Measurements from ENCODE around the gene EFCAB14.
"Not testable (repeated sequence)": the region's sequence is repeated elsewhere in the genome, so short reads cannot be mapped to it uniquely, and the experiment has no call there.

The EFCAB14 gene

GRCh38 chr1:46681333-46682034 lies 37.4 kb downstream of the EFCAB14 start:
- no peak overlapping the region for H3K4me3 Mint-ChIP-seq
- peaks cover 86% of the 10 kb centered on the region for H3K36me3 Mint-ChIP-seq (ENCODE audit: low read depth)
- peaks cover 19% of the 10 kb centered on the region for H3K4me1 Mint-ChIP-seq (ENCODE audit: low read depth)
- no peak overlapping the region for H3K27ac Mint-ChIP-seq
- H3K9me3 Mint-ChIP-seq: no peaks in the 10 kb centered on the region
- no peaks in the 10 kb centered on the region for H3K27me3 Mint-ChIP-seq

- Mint-ChIP-seq H3K4me1 (ENCODE audit: low read depth) (peaks cover 29% of the 10 kb centered on the region), H3K36me3 (ENCODE audit: low read depth) (peaks cover 87% of the 10 kb centered on the region), H3K27me3 (no peaks in the 10 kb centered on the region), H3K27ac (peak overlapping the region; percentile 26), H3K4me3 (no peak overlapping the region), H3K9me3 (no peaks in the 10 kb centered on the region)
Observed at GRCh38 chr1:46679789-46680573, 38.9 kb downstream of the EFCAB14 start.

GRCh38 chr1:46677339-46677738 lies 41.6 kb downstream of the EFCAB14 start:
- Mint-ChIP-seq H3K27ac (peak overlapping the region; percentile 90), H3K9me3 (no peaks in the 10 kb centered on the region), H3K27me3 (no peaks in the 10 kb centered on the region), H3K36me3 (ENCODE audit: low read depth) (peaks cover 67% of the 10 kb centered on the region), H3K4me1 (ENCODE audit: low read depth) (peaks cover 38% of the 10 kb centered on the region), H3K4me3 (no peak overlapping the region)

- peaks cover 38% of the 10 kb centered on the region for H3K4me1 Mint-ChIP-seq (ENCODE audit: low read depth)
- H3K4me3 Mint-ChIP-seq: no peak overlapping the region
- H3K36me3 Mint-ChIP-seq (ENCODE audit: low read depth): peaks cover 59% of the 10 kb centered on the region
- no peaks in the 10 kb centered on the region for H3K27me3 Mint-ChIP-seq
- peak overlapping the region; percentile 90 for H3K27ac Mint-ChIP-seq
- H3K9me3 Mint-ChIP-seq: no peaks in the 10 kb centered on the region
Observed at GRCh38 chr1:46676531-46676930, 42.4 kb downstream of the EFCAB14 start.

GRCh38 chr1:46675549-46676314 lies 43.2 kb downstream of the EFCAB14 start:
- Mint-ChIP-seq H3K36me3 (ENCODE audit: low read depth) (peaks cover 51% of the 10 kb centered on the region), H3K27me3 (no peaks in the 10 kb centered on the region), H3K4me3 (peak overlapping the region; percentile 9), H3K27ac (peak overlapping the region; percentile 90), H3K9me3 (no peaks in the 10 kb centered on the region), H3K4me1 (ENCODE audit: low read depth) (peaks cover 38% of the 10 kb centered on the region)

- H3K36me3 Mint-ChIP-seq (ENCODE audit: low read depth): peaks cover 37% of the 10 kb centered on the region
- H3K27me3 Mint-ChIP-seq: no peaks in the 10 kb centered on the region
- peaks cover 38% of the 10 kb centered on the region for H3K4me1 Mint-ChIP-seq (ENCODE audit: low read depth)
- no peaks in the 10 kb centered on the region for H3K9me3 Mint-ChIP-seq
- peak overlapping the region; percentile 50 for H3K27ac Mint-ChIP-seq
- H3K4me3 Mint-ChIP-seq: no peak overlapping the region
Observed at GRCh38 chr1:46673749-46674182, 45.1 kb downstream of the EFCAB14 start.

GRCh38 chr1:46672696-46673095 lies 46.2 kb downstream of the EFCAB14 start:
- H3K4me1 Mint-ChIP-seq (ENCODE audit: low read depth): peaks cover 38% of the 10 kb centered on the region
- peaks cover 27% of the 10 kb centered on the region for H3K36me3 Mint-ChIP-seq (ENCODE audit: low read depth)
- H3K27me3 Mint-ChIP-seq: no peaks in the 10 kb centered on the region
- H3K4me3 Mint-ChIP-seq: no peak overlapping the region
- H3K27ac Mint-ChIP-seq: no peak overlapping the region
- no peaks in the 10 kb centered on the region for H3K9me3 Mint-ChIP-seq

GRCh38 chr1:46671554-46671953 lies 47.4 kb downstream of the EFCAB14 start, which contains the start of gene TEX38:
TSS of gene TEX38 (plus strand) at chr1:46671854. CDS start at chr1:46671935, 81 bp downstream.
- H3K9me3 Mint-ChIP-seq: no peaks in the 10 kb centered on the region
- no peak within 1 kb of the TSS for H3K4me3 Mint-ChIP-seq
- no peak within 1 kb of the TSS for H3K27ac Mint-ChIP-seq

GRCh38 chr1:46670134-46670533 lies 48.8 kb downstream of the EFCAB14 start:
- Mint-ChIP-seq H3K36me3 (ENCODE audit: low read depth) (peaks cover 3% of the 10 kb centered on the region), H3K9me3 (no peaks in the 10 kb centered on the region), H3K4me3 (no peak overlapping the region), H3K4me1 (ENCODE audit: low read depth) (peaks cover 32% of the 10 kb centered on the region), H3K27ac (no peak overlapping the region), H3K27me3 (no peaks in the 10 kb centered on the region)

More at GRCh38 chr1:46671554-46671953, 47.4 kb downstream of the EFCAB14 start, which contains the start of gene TEX38:
- no peaks in the 10 kb centered on the region for H3K27me3 Mint-ChIP-seq
- H3K4me1 Mint-ChIP-seq (ENCODE audit: low read depth): peaks cover 41% of the 10 kb centered on the region
- H3K36me3 Mint-ChIP-seq (ENCODE audit: low read depth): peaks cover 17% of the 10 kb centered on the region

GRCh38 chr1:46667782-46668760 lies 50.8 kb downstream of the EFCAB14 start, which contains the start of gene ATPAF1:
TSS of gene ATPAF1 (minus strand) at chr1:46668364. CDS start at chr1:46668322, 42 bp downstream.
- H3K27ac Mint-ChIP-seq: peak within 1 kb of the TSS; percentile 15
- H3K27me3 Mint-ChIP-seq: no peaks in the 10 kb centered on the region
- peaks cover 16% of the 10 kb centered on the region for H3K4me1 Mint-ChIP-seq (ENCODE audit: low read depth)
- H3K4me3 Mint-ChIP-seq: peak within 1 kb of the TSS; percentile 84
- peaks cover 16% of the 10 kb centered on the region for H3K36me3 Mint-ChIP-seq (ENCODE audit: low read depth)
- H3K9me3 Mint-ChIP-seq: no peaks in the 10 kb centered on the region

GRCh38 chr1:46665983-46666382 lies 52.9 kb downstream of the EFCAB14 start:
- Mint-ChIP-seq H3K9me3 (no peaks in the 10 kb centered on the region), H3K4me3 (no peak overlapping the region), H3K36me3 (ENCODE audit: low read depth) (peaks cover 20% of the 10 kb centered on the region), H3K27ac (no peak overlapping the region), H3K4me1 (ENCODE audit: low read depth) (peaks cover 16% of the 10 kb centered on the region), H3K27me3 (no peaks in the 10 kb centered on the region)

GRCh38 chr1:46662919-46663318 lies 56.0 kb downstream of the EFCAB14 start:
- peaks cover 21% of the 10 kb centered on the region for H3K36me3 Mint-ChIP-seq (ENCODE audit: low read depth)
- not testable (repeated sequence) for H3K9me3 Mint-ChIP-seq, H3K27ac Mint-ChIP-seq, H3K27me3 Mint-ChIP-seq, H3K4me3 Mint-ChIP-seq
- peaks cover 24% of the 10 kb centered on the region for H3K4me1 Mint-ChIP-seq (ENCODE audit: low read depth)

- not testable (repeated sequence) for H3K9me3 Mint-ChIP-seq; H3K27me3 Mint-ChIP-seq; H3K4me1 Mint-ChIP-seq (ENCODE audit: low read depth); H3K27ac Mint-ChIP-seq; H3K4me3 Mint-ChIP-seq
- peaks cover 43% of the 10 kb centered on the region for H3K36me3 Mint-ChIP-seq (ENCODE audit: low read depth)
Observed at GRCh38 chr1:46660116-46660515, 58.8 kb downstream of the EFCAB14 start.

All from stimulated activated naive CD8-positive, alpha-beta T cell treated with anti-CD3 and anti-CD28 coated beads, Interleukin-15, Interleukin-2, amounts not matched to agents 100 ng/mL and 50 ng/mL, for 24 hours (primary cell).